Neural cell (in vitro differentiated cells): ENCODE data around the gene PERM1.

ENCODE experiments used
- EP300 ChIP-seq: fragments of 450-650 bp; conservative IDR thresholded peaks from 2 replicates; pipeline ENCODE4 v1.6.1; 2014; ENCODE audit warnings: antibody characterized with exemption, mild to moderate bottlenecking, moderate library complexity; ENCODE audit not compliant: poor library complexity, severe bottlenecking
- EZH2 ChIP-seq: fragments of 200-600, 300-800 bp; shearing (Covaris generic), sonication (generic); IDR thresholded peaks from 2 replicates; pipeline ENCODE4 v1.6.1; 2014; ENCODE audit warnings: antibody characterized with exemption, low read length, borderline replicate concordance, mild to moderate bottlenecking; ENCODE audit not compliant: insufficient read depth, poor library complexity, severe bottlenecking
- MXI1 ChIP-seq: fragments of 450-650 bp; conservative IDR thresholded peaks from 2 replicates; pipeline ENCODE4 v1.6.1; 2014; ENCODE audit warnings: antibody characterized with exemption, mild to moderate bottlenecking; ENCODE audit not compliant: poor library complexity, severe bottlenecking
- POLR2AphosphoS5 ChIP-seq: IDR thresholded peaks from 2 replicates; pipeline ENCODE4 v1.6.1; 2012
- SMC3 ChIP-seq: fragments of 450-650 bp; conservative IDR thresholded peaks from 2 replicates; pipeline ENCODE4 v1.6.1; 2014; ENCODE audit warnings: antibody characterized with exemption, mild to moderate bottlenecking, moderate library complexity; ENCODE audit not compliant: poor library complexity
- TAF1 ChIP-seq: IDR thresholded peaks from 2 replicates; pipeline ENCODE4 v1.6.1; 2012; ENCODE audit warnings: low read depth
- TF ChIP-seq, protein P1 (sequence below): fragments of 450-650 bp; IDR thresholded peaks from 2 replicates; pipeline ENCODE4 v1.5.1; 2014; ENCODE audit warnings: antibody characterized with exemption, mild to moderate bottlenecking, moderate library complexity; ENCODE audit not compliant: poor library complexity, severe bottlenecking
- TF ChIP-seq, protein P2 (sequence below): IDR thresholded peaks from 2 replicates; pipeline ENCODE4 v1.6.1; 2012; ENCODE audit warnings: borderline replicate concordance

DNA sequence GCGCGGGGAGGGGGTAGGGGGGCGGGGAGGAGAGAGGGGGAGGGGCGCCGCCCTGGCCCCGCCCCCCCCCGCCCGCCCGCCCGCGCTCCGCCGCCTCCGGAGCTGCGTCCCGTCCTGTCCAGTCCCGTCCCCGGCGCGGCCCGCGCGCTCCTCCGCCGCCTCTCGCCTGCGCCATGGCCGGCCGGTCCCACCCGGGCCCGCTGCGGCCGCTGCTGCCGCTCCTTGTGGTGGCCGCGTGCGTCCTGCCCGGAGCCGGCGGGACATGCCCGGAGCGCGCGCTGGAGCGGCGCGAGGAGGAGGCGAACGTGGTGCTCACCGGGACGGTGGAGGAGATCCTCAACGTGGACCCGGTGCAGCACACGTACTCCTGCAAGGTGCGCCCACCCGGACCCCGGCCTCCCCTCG lies 38.1 kb upstream of the PERM1 start, which contains the start of gene AGRN:
- TF ChIP-seq, protein P1, sequence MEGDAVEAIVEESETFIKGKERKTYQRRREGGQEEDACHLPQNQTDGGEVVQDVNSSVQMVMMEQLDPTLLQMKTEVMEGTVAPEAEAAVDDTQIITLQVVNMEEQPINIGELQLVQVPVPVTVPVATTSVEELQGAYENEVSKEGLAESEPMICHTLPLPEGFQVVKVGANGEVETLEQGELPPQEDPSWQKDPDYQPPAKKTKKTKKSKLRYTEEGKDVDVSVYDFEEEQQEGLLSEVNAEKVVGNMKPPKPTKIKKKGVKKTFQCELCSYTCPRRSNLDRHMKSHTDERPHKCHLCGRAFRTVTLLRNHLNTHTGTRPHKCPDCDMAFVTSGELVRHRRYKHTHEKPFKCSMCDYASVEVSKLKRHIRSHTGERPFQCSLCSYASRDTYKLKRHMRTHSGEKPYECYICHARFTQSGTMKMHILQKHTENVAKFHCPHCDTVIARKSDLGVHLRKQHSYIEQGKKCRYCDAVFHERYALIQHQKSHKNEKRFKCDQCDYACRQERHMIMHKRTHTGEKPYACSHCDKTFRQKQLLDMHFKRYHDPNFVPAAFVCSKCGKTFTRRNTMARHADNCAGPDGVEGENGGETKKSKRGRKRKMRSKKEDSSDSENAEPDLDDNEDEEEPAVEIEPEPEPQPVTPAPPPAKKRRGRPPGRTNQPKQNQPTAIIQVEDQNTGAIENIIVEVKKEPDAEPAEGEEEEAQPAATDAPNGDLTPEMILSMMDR = no peak
- no peak for TF ChIP-seq TAF1
- no peak for TF ChIP-seq SMC3
- TF ChIP-seq POLR2AphosphoS5 = no peak
- TF ChIP-seq, protein P2, sequence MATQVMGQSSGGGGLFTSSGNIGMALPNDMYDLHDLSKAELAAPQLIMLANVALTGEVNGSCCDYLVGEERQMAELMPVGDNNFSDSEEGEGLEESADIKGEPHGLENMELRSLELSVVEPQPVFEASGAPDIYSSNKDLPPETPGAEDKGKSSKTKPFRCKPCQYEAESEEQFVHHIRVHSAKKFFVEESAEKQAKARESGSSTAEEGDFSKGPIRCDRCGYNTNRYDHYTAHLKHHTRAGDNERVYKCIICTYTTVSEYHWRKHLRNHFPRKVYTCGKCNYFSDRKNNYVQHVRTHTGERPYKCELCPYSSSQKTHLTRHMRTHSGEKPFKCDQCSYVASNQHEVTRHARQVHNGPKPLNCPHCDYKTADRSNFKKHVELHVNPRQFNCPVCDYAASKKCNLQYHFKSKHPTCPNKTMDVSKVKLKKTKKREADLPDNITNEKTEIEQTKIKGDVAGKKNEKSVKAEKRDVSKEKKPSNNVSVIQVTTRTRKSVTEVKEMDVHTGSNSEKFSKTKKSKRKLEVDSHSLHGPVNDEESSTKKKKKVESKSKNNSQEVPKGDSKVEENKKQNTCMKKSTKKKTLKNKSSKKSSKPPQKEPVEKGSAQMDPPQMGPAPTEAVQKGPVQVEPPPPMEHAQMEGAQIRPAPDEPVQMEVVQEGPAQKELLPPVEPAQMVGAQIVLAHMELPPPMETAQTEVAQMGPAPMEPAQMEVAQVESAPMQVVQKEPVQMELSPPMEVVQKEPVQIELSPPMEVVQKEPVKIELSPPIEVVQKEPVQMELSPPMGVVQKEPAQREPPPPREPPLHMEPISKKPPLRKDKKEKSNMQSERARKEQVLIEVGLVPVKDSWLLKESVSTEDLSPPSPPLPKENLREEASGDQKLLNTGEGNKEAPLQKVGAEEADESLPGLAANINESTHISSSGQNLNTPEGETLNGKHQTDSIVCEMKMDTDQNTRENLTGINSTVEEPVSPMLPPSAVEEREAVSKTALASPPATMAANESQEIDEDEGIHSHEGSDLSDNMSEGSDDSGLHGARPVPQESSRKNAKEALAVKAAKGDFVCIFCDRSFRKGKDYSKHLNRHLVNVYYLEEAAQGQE = no peak
- no peak for TF ChIP-seq EZH2
- TF ChIP-seq EP300 = no peak
- peak; percentile 75 for TF ChIP-seq MXI1
